Measurements from ENCODE around the gene GFRA1. TPM values are rescaled to one million over a fixed set of nuclear protein-coding genes. Genes with fewer than 3 reads are reported as not detected.

Gene GFRA1
- total RNA-seq, 1 donor from 2014 or later: 44.1 TPM

GRCh38 chr10:116084161-116084560, 188.8 kb downstream of the GFRA1 start:
- Mint-ChIP-seq H3K4me3 (ENCODE audit: unreplicated experiment) (no peak overlapping the region), H3K27ac (ENCODE audit: unreplicated experiment) (no peak overlapping the region), H3K4me1 (ENCODE audit: unreplicated experiment) (no peaks in the 10 kb centered on the region), H3K27me3 (ENCODE audit: unreplicated experiment) (no peaks in the 10 kb centered on the region), H3K9me3 (ENCODE audit: unreplicated experiment) (no peaks in the 10 kb centered on the region), H3K36me3 (ENCODE audit: unreplicated experiment) (no peaks in the 10 kb centered on the region)
- DNase-seq (ENCODE audit: extremely low spot score, unreplicated experiment): no peak
- TF ChIP-seq CTCF (IDR thresholded peaks at IDR 0.05): no peak

- Mint-ChIP-seq H3K36me3 (ENCODE audit: unreplicated experiment) (no peaks in the 10 kb centered on the region), H3K4me3 (ENCODE audit: unreplicated experiment) (no peak overlapping the region), H3K9me3 (ENCODE audit: unreplicated experiment) (no peaks in the 10 kb centered on the region), H3K4me1 (ENCODE audit: unreplicated experiment) (no peaks in the 10 kb centered on the region), H3K27ac (ENCODE audit: unreplicated experiment) (no peak overlapping the region), H3K27me3 (ENCODE audit: unreplicated experiment) (no peaks in the 10 kb centered on the region)
- DNase-seq (ENCODE audit: extremely low spot score, unreplicated experiment): no peak
- TF ChIP-seq CTCF (IDR thresholded peaks at IDR 0.05): no peak
These were observed 189.7 kb downstream of the GFRA1 start for GRCh38 chr10:116083226-116083762.

- TF ChIP-seq CTCF (IDR thresholded peaks at IDR 0.05): no peak
- no peaks in the 10 kb centered on the region for H3K27me3 Mint-ChIP-seq (ENCODE audit: unreplicated experiment)
- H3K27ac Mint-ChIP-seq (ENCODE audit: unreplicated experiment): no peak overlapping the region
- H3K9me3 Mint-ChIP-seq (ENCODE audit: unreplicated experiment): no peaks in the 10 kb centered on the region
- no peak for DNase-seq (ENCODE audit: extremely low spot score, unreplicated experiment)
- H3K4me1 Mint-ChIP-seq (ENCODE audit: unreplicated experiment): no peaks in the 10 kb centered on the region
- no peaks in the 10 kb centered on the region for H3K36me3 Mint-ChIP-seq (ENCODE audit: unreplicated experiment)
- H3K4me3 Mint-ChIP-seq (ENCODE audit: unreplicated experiment): no peak overlapping the region
These were observed 190.2 kb downstream of the GFRA1 start for GRCh38 chr10:116082762-116083161.

GRCh38 chr10:116082206-116082605, 190.8 kb downstream of the GFRA1 start:
- no peak for TF ChIP-seq CTCF (IDR thresholded peaks at IDR 0.05)
- Mint-ChIP-seq H3K27me3 (ENCODE audit: unreplicated experiment) (no peaks in the 10 kb centered on the region), H3K4me1 (ENCODE audit: unreplicated experiment) (no peaks in the 10 kb centered on the region), H3K9me3 (ENCODE audit: unreplicated experiment) (no peaks in the 10 kb centered on the region), H3K4me3 (ENCODE audit: unreplicated experiment) (no peak overlapping the region), H3K36me3 (ENCODE audit: unreplicated experiment) (peaks cover 2% of the 10 kb centered on the region), H3K27ac (ENCODE audit: unreplicated experiment) (no peak overlapping the region)
- DNase-seq (ENCODE audit: extremely low spot score, unreplicated experiment): no peak

GRCh38 chr10:116080553-116080952, 192.5 kb downstream of the GFRA1 start:
- Mint-ChIP-seq H3K4me1 (ENCODE audit: unreplicated experiment) (no peaks in the 10 kb centered on the region), H3K27me3 (ENCODE audit: unreplicated experiment) (no peaks in the 10 kb centered on the region), H3K4me3 (ENCODE audit: unreplicated experiment) (no peak overlapping the region), H3K9me3 (ENCODE audit: unreplicated experiment) (no peaks in the 10 kb centered on the region), H3K27ac (ENCODE audit: unreplicated experiment) (no peak overlapping the region), H3K36me3 (ENCODE audit: unreplicated experiment) (peaks cover 2% of the 10 kb centered on the region)
- DNase-seq (ENCODE audit: extremely low spot score, unreplicated experiment): no peak
- no peak for TF ChIP-seq CTCF (IDR thresholded peaks at IDR 0.05)

All from osteocyte (in vitro differentiated cells).